Gastroesophageal sphincter (tissue), 3 donors: Measurements from ENCODE around the gene CALHM1.

Source experiments
- CTCF ChIP-seq, 4 experiments: fragments of 200-600 bp in 2 of 4; fragments of 450-650 bp in 2 of 4; sonication (generic) in 1 of 4; IDR thresholded peaks; one replicate each; pipeline ENCODE4 v1.5.1; 2017 to 2019; ENCODE audit warnings: antibody characterized with exemption in 4 of 4, mild to moderate bottlenecking in 2 of 4, moderate library complexity in 2 of 4
- EP300 ChIP-seq: sonication (generic); formaldehyde crosslinking; IDR thresholded peaks from one replicate; pipeline ENCODE4 v1.6.1; 2017; ENCODE audit warnings: antibody characterized with exemption, mild to moderate bottlenecking
- POLR2A ChIP-seq, 2 donors: fragments of 450-650 bp; IDR thresholded peaks; one replicate each; pipeline ENCODE4 v1.6.1; 2017; ENCODE audit warnings: antibody characterized with exemption in 2 of 2, mild to moderate bottlenecking in 2 of 2, moderate library complexity in 1 of 2
- POLR2AphosphoS5 ChIP-seq: sonication (generic); formaldehyde crosslinking; IDR thresholded peaks from one replicate; pipeline ENCODE4 v1.6.1; 2017; ENCODE audit warnings: antibody characterized with exemption

DNA sequence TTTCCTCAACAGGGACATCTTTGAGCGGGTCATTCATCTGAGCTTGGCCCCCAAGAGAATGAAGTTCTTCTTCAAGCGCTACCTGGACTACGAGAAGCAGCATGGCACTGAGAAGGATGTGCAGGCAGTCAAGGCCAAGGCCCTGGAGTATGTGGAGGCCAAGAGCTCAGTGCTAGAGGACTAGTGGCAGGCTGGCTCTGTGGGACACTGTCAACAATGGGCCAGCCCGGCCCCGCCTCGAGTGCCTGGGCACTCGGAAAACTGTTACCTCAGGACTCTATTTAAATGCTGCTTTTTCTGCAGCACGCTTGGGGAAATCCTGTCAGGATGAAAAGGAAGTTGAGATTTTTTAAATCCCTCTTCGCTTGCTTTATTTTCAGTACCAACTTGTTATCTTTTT, 13.3 kb downstream of the CALHM1 start:
- TF ChIP-seq CTCF (IDR thresholded peaks at IDR 0.05): no peak
- TF ChIP-seq POLR2A (IDR thresholded peaks at IDR 0.05): no peak
- TF ChIP-seq EP300: no peak
- TF ChIP-seq POLR2AphosphoS5: no peak
